ENCODE results near the gene TSACC.

DNA sequence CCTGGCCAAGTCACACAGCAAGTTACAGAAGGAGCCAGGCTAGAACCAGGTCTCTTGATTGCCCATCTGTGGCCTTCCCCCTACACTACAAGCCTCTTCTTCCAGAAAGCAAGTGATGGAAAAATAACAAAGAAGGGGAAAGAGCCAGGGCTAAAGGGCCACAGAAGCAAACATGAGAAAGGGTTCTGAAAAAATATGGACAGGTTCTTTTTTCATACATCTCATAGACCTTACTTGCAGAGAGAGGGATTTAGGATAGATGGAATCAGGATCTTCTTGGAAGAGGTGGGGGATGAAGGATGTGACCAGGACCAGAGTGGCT is 33.9 kb downstream of the TSACC start:
- TF ChIP-seq CTCF (IDR thresholded peaks at IDR 0.05) (no peak), EZH2 (IDR thresholded peaks at IDR 0.05; ENCODE audit: borderline replicate concordance, insufficient read depth, low read depth, low read length, poor library complexity, severe bottlenecking) (no peak)

Measured in B cell (primary cell).